K562 (cell line): Measurements from ENCODE around the gene EVI5. TPM values are rescaled to one million over a fixed set of nuclear protein-coding genes. Genes with fewer than 3 reads are reported as not detected.

Experiments
- ARHGAP35 ChIP-seq: fragments of 450-650 bp; IDR thresholded peaks from 2 replicates; pipeline ENCODE4 v1.6.1; 2018; ENCODE audit not compliant: partially characterized antibody
- ARID2 ChIP-seq: fragments of 450-650 bp; IDR thresholded peaks from 2 replicates; pipeline ENCODE4 v1.6.1; 2017; ENCODE audit warnings: antibody characterized with exemption, mild to moderate bottlenecking
- CBX8 ChIP-seq: fragments of 200-600 bp; sonication (generic); IDR thresholded peaks from 2 replicates; pipeline ENCODE4 v1.6.1; 2012; ENCODE audit warnings: borderline replicate concordance, mixed run types, low read depth, mild to moderate bottlenecking, moderate library complexity, mixed read lengths, low read length, control low read depth, inconsistent platforms; ENCODE audit not compliant: poor library complexity, severe bottlenecking; ENCODE audit errors: extremely low read depth
- CCNT2 ChIP-seq: IDR thresholded peaks from 2 replicates; pipeline ENCODE4 v1.6.1; 2011; ENCODE audit warnings: borderline replicate concordance, low read depth, mild to moderate bottlenecking, moderate library complexity, mixed read lengths, low read length; ENCODE audit not compliant: insufficient read length; ENCODE audit errors: extremely low read depth
- CEBPZ ChIP-seq: fragments of 150-350 bp; IDR thresholded peaks from 2 replicates; pipeline ENCODE4 v1.6.1; 2014; ENCODE audit warnings: low read depth, mild to moderate bottlenecking, low read length, borderline replicate concordance
- DEAF1 ChIP-seq: fragments of 450-650 bp; formaldehyde crosslinking; IDR thresholded peaks from 2 replicates; pipeline ENCODE4 v1.4.0; 2020; ENCODE audit warnings: mild to moderate bottlenecking, moderate library complexity
- FOXA1 ChIP-seq: fragments of 450-650 bp; IDR thresholded peaks from 2 replicates; pipeline ENCODE4 v1.6.1; 2016; ENCODE audit warnings: mild to moderate bottlenecking, borderline replicate concordance
- HNRNPLL ChIP-seq: fragments of 200-400 bp; formaldehyde crosslinking; IDR thresholded peaks from 2 replicates; pipeline ENCODE4 v1.6.1; 2017; ENCODE audit warnings: low read length, low read depth, mild to moderate bottlenecking; ENCODE audit not compliant: poor library complexity, severe bottlenecking
- MYBL2 ChIP-seq, 2 experiments: fragments of 450-650 bp in 1 of 2; sonication (generic) in 1 of 2; formaldehyde crosslinking in 1 of 2; IDR thresholded peaks; 2 replicates each; pipeline versions ENCODE4 v1.6.1 to v1.8.1; 2017 to 2022; ENCODE audit warnings: borderline replicate concordance in 1 of 2, inconsistent platforms in 1 of 2, low read depth in 1 of 2, mild to moderate bottlenecking in 1 of 2, missing genetic modification reagents in 1 of 2, moderate library complexity in 1 of 2
- RREB1 ChIP-seq: fragments of 250-450 bp; sonication (Bioruptor Pico); IDR thresholded peaks from 2 replicates; pipeline ENCODE4 v1.4.0; 2020
- SIRT6 ChIP-seq: IDR thresholded peaks from one replicate; pipeline ENCODE4 v1.6.1; 2012; ENCODE audit warnings: low read depth, mild to moderate bottlenecking, control low read depth, inconsistent platforms, low read length, moderate library complexity
- ZNF217 ChIP-seq: sonication (generic); formaldehyde crosslinking; IDR thresholded peaks from 2 replicates; pipeline ENCODE4 v1.8.0; 2022; ENCODE audit warnings: mild to moderate bottlenecking, missing genetic modification reagents
- ZNF740 ChIP-seq, 3 experiments: fragments of 200-800 bp in 1 of 3; sonication (Bioruptor generic) in 1 of 3; sonication (generic) in 1 of 3; formaldehyde crosslinking in 1 of 3; IDR thresholded peaks; 2 replicates each; pipeline versions ENCODE4 v1.6.1 to v1.8.0; 2016 to 2022; ENCODE audit warnings: mild to moderate bottlenecking in 2 of 3, missing compliant biosample characterization in 2 of 3, missing genetic modification characterization in 2 of 3, missing genetic modification reagents in 1 of 3
- polyA plus RNA-seq, 8 experiments: library from polyadenylated mRNA; depleted of rRNA in 4 of 8; stranded (reverse) in 5 of 8; unstranded in 3 of 8; fragments of >200 nt; fragmentation: Nextera tagmentation in 2 of 8; fragmentation: Illumina TruSeq in 1 of 8; extraction: Ambion mirVana in 2 of 8; extraction: Trizol in 1 of 8; gene quantifications; 2 replicates each; pipeline versions ENCODE4 v1.2.1 to v1.2.3, GENCODE V29; 2011 to 2014; ENCODE audit warnings: inconsistent platforms in 1 of 8, missing spikeins in 1 of 8
- total RNA-seq, 7 experiments: library from RNA; depleted of rRNA in 6 of 7; stranded (reverse); fragments of >200 nt in 6 of 7; fragmentation: Illumina TruSeq in 2 of 7; extraction: Trizol in 2 of 7; gene quantifications; 2 replicates each; pipeline versions ENCODE4 v1.2.1 to v1.2.3, GENCODE V29; 2011 to 2021; ENCODE audit warnings: low replicate concordance in 1 of 7

Gene EVI5
- total and polyA plus RNA-seq, 9 of the 15 experiments (the other 6 are each of a cell fraction or from before 2014, with no cell fraction given) = 1.7 to 50.1 (median 13.7) TPM

GRCh38 chr1:92748138-92748537 lies 36.8 kb downstream of the EVI5 start (continued):
- TF ChIP-seq DEAF1 (no peak), SIRT6 (no peak), ZNF740 (CRISPR knock-in tag; IDR thresholded peaks at IDR 0.05) (no peak), ZNF740 (tag; IDR thresholded peaks at IDR 0.05) (no peak), MYBL2 (IDR thresholded peaks at IDR 0.05; ENCODE audit: low read depth) (no peak), MYBL2 (CRISPR knock-in tag; IDR thresholded peaks at IDR 0.05; ENCODE audit: borderline replicate concordance) (no peak), CEBPZ (no peak), ARHGAP35 (no peak), ARID2 (no peak), HNRNPLL (no peak), RREB1 (CRISPR knock-in tag) (no peak), ZNF217 (CRISPR knock-in tag) (no peak), CCNT2 (no peak), FOXA1 (no peak), CBX8 (no peak)
- TF ChIP-seq, all 486 proteins: peak for 0
